ENCODE results near the gene AKAP1. TPM values are rescaled to one million over a fixed set of nuclear protein-coding genes. Genes with fewer than 3 reads are reported as not detected.

Gene AKAP1
- total RNA-seq, 2 experiments from 2014 or later = 30.0 to 33.6 TPM

DNA sequence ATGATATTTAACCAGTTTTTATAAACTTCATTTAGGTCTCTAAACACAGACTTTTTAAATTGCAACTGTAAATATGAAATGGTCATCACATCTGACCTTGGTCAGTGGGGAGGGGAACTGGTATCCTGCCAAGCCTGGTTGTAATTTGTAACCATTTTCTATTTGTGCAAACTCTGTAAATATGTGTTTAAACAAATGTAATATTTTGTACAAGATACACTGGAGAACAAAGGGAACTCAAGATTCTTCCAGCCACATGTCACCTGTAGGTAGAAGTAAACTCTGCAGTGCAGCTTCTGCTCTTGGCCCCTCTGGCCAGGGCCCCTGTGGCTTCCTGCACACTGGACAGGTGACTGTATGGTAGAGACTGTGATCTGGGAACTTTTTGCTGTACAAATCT lies 35.8 kb downstream of the AKAP1 start:
- no peaks in the 10 kb centered on the region for H3K27me3 Mint-ChIP-seq (ENCODE audit: low read depth)
- peaks cover 31% of the 10 kb centered on the region for H3K36me3 Mint-ChIP-seq (ENCODE audit: low read depth)
- POLR2A ChIA-PET = no interaction called here
- CTCF ChIA-PET = interaction anchor here (1.2 to 2.3 kb wide), 2 partner anchors 11 to 663 kb away, joined by 3 to 10 read pairs; no protein-coding TSS in a partner anchor
- H3K9me3 Mint-ChIP-seq (ENCODE audit: insufficient read depth) = no peaks in the 10 kb centered on the region
- H3K27ac Mint-ChIP-seq = no peak overlapping the region
- H3K4me1 Mint-ChIP-seq (ENCODE audit: low read depth) = no peaks in the 10 kb centered on the region
- no peak for ATAC-seq
- H3K4me3 Mint-ChIP-seq = no peak overlapping the region
- DNase-seq = no peak

DNA sequence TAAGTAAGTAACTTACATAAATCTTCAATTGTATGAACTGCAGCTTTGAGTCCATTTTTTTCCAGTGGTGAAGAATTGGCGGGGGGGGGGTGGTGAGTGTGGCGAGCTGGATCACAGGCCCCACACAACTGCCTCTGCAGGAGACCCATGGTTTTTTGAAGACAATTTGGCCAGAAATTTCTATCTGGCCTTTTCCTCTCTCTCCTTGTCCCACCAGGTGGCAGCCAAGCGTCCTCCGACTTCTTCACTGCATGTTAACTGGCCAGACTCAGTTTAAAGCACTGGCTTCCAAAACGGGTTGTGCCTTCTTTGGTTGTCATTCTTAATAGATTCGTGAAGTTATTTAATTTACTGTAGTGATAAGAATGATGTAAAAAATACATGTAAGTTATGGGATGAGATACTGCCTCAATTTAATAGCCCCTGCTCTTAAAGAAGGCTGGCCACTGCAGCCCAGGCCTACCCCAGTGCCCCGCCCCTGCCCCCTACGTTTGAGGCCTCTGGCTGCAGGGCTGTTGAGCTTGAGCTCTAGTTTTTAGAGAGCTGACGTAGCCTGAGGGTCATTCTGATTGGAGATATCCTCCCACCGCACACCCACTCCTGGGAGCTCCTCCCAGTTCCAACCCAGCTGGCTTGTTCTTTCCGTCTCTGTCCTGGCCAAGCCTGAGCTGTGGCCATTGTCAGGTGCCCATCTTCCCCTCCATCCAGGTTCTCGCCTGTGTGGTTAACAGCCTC lies 36.4 kb downstream of the AKAP1 start:
- Mint-ChIP-seq H3K27me3 (ENCODE audit: low read depth) (no peaks in the 10 kb centered on the region), H3K9me3 (ENCODE audit: insufficient read depth) (no peaks in the 10 kb centered on the region), H3K36me3 (ENCODE audit: low read depth) (peaks cover 25% of the 10 kb centered on the region), H3K4me3 (no peak overlapping the region), H3K4me1 (ENCODE audit: low read depth) (peaks cover 3% of the 10 kb centered on the region), H3K27ac (no peak overlapping the region)
- DNase-seq (peak; percentile 31), ATAC-seq (no peak)
- ChIA-PET CTCF (interaction anchor here (1.2 to 2.3 kb wide), 2 partner anchors 11 to 662 kb away, joined by 3 to 10 read pairs; no protein-coding TSS in a partner anchor), POLR2A (no interaction called here)

DNA sequence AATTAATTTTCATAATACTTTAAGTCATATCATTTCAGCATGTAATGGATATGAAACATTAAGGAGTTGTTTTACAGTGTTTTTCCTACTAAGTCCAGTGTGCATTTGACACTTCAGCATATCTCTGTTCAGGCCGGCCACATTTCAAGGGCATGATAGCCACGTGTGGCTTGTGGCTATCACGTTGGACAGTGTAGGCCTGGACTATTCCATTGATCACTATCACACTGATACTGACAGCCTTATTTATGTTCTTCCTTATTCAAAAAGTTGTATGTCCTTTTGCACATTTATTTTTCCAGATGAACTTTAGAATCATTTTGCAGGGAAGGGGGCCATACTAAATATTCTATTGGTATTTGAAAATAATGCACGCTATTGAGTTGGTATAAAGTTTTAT lies 39.0 kb downstream of the AKAP1 start:
- POLR2A ChIA-PET = no interaction called here
- Mint-ChIP-seq H3K4me3 (no peak overlapping the region), H3K27ac (no peak overlapping the region), H3K4me1 (ENCODE audit: low read depth) (peaks cover 7% of the 10 kb centered on the region), H3K9me3 (ENCODE audit: insufficient read depth) (no peaks in the 10 kb centered on the region), H3K36me3 (ENCODE audit: low read depth) (peaks cover 11% of the 10 kb centered on the region), H3K27me3 (ENCODE audit: low read depth) (no peaks in the 10 kb centered on the region)
- CTCF ChIA-PET = no interaction called here
- ATAC-seq = no peak
- DNase-seq = no peak

DNA sequence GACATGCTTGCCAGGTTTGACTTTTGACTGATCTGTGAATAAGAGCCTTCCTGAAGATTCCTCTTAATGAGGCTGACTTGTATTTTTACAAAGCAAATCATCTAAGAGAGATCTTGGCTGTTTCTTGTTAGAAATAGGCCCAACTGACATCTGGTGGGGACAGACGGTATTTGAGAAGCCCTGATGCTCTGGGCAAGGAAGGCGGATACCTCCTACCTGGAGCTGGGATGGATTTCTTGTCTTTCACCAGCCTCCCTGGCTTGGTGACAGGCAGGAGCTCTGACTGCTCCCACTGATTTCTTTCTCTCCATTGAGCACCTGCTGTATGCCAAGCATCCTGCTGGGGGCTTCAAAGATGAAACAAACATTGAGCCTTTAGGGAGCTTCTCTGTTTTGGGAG lies 40.4 kb downstream of the AKAP1 start:
- peaks cover 9% of the 10 kb centered on the region for H3K36me3 Mint-ChIP-seq (ENCODE audit: low read depth)
- no peak overlapping the region for H3K27ac Mint-ChIP-seq
- DNase-seq (no peak), ATAC-seq (no peak)
- H3K27me3 Mint-ChIP-seq (ENCODE audit: low read depth) = no peaks in the 10 kb centered on the region
- H3K4me3 Mint-ChIP-seq = no peak overlapping the region
- no peaks in the 10 kb centered on the region for H3K9me3 Mint-ChIP-seq (ENCODE audit: insufficient read depth)
- ChIA-PET CTCF (interaction anchor here (1.0 to 1.5 kb wide), 4 partner anchors 18 to 658 kb away, joined by 3 to 5 read pairs (median 4); no protein-coding TSS in a partner anchor), POLR2A (no interaction called here)
- H3K4me1 Mint-ChIP-seq (ENCODE audit: low read depth) = peaks cover 7% of the 10 kb centered on the region

DNA sequence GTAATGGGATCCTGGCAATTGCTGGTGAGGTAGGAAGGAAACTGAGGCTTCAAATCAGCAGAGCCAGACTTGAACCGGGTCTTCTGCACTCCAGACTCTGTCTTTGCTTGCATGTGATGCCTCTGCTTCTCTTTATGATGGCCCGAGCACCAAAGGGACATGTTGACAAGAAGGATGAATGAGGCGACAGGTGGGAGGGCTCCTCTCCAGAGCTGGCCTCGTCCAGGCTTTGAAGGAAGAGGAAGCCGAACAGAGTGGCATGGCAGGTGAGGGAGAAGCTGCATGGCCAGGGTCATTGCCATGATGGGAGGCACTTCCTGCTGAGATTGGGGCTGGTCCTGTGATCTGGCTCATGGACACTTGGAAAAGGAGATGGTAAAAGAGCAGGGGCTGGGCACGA lies 40.8 kb downstream of the AKAP1 start:
- no peak for ATAC-seq
- Mint-ChIP-seq H3K27me3 (ENCODE audit: low read depth) (no peaks in the 10 kb centered on the region), H3K36me3 (ENCODE audit: low read depth) (peaks cover 7% of the 10 kb centered on the region), H3K9me3 (ENCODE audit: insufficient read depth) (no peaks in the 10 kb centered on the region), H3K27ac (no peak overlapping the region), H3K4me1 (ENCODE audit: low read depth) (peaks cover 7% of the 10 kb centered on the region), H3K4me3 (no peak overlapping the region)
- ChIA-PET CTCF (interaction anchor here (1.0 to 1.5 kb wide), 4 partner anchors 19 to 658 kb away, joined by 3 to 5 read pairs (median 4); no protein-coding TSS in a partner anchor), POLR2A (no interaction called here)
- no peak for DNase-seq

DNA sequence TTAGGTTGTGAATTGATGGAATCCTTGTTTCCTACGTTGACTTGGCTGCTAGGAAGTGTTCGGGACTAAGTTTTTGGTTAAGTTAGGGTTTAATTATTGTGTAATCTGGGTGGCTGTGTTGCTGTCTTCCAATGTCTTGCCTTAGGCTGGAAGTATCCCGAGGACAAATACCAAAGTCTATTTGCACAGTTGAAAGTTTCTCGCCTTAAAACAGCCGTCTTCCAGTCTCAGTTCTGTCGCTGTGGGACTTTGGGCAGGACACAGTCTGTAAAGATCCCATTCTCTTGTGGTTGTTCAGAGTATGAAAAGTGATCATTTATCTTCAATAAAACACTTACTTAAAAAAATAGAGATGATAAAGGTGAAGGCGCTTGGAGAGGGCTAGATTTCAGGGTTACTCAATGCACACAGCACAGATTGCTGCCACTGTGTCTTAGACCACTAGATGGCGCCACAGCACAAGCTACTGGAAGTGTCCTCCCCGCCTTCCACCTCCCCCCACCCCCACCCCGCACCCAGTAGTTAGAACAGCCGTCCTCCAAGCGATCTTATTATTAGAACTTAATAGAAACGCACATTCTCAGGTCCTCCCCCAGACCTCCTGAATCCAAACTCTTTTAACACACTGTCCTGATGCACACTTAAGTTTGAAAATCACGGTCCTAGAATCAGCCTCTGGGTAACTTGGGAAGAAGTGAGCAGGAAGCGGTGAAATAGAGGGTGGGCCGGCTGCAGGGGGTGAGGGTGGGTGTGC lies 45.8 kb downstream of the AKAP1 start:
- ATAC-seq (peak; percentile 91), DNase-seq (peak; percentile 89)
- H3K36me3 Mint-ChIP-seq (ENCODE audit: low read depth) = no peaks in the 10 kb centered on the region
- ChIA-PET POLR2A (no interaction called here), CTCF (interaction anchor here (1.0 to 3.0 kb wide), 4 partner anchors 113 to 702 kb away, joined by 3 to 18 read pairs (median 11); no protein-coding TSS in a partner anchor)
- no peaks in the 10 kb centered on the region for H3K27me3 Mint-ChIP-seq (ENCODE audit: low read depth)
- H3K27ac Mint-ChIP-seq = no peak overlapping the region
- H3K4me3 Mint-ChIP-seq = peak overlapping the region; percentile 7
- peaks cover 7% of the 10 kb centered on the region for H3K4me1 Mint-ChIP-seq (ENCODE audit: low read depth)
- H3K9me3 Mint-ChIP-seq (ENCODE audit: insufficient read depth) = no peaks in the 10 kb centered on the region

DNA sequence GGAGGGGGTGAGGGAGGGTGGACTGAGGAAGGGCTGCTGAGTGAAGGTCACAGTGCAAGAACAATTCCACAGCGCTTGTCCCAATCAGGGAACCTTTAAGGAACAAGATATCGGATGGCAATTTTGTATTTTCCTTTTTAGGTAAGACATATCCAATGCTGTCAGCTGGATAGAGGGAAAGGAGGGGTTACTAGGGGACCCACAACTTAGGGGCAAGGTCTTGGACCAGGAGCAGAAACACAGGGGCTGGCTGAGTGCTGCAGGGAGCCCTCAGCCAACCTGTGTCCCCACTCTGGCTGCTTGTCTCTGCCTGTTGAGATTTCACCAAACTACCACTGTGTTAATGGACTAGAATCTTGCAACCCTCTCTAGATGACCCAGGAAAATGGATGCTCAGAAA lies 47.6 kb downstream of the AKAP1 start:
- no peak overlapping the region for H3K27ac Mint-ChIP-seq
- ChIA-PET CTCF (interaction anchor here (0.7 to 0.8 kb wide), 2 partner anchors 110 to 650 kb away, joined by 3 read pairs; no protein-coding TSS in a partner anchor), POLR2A (no interaction called here)
- H3K9me3 Mint-ChIP-seq (ENCODE audit: insufficient read depth) = no peaks in the 10 kb centered on the region
- H3K36me3 Mint-ChIP-seq (ENCODE audit: low read depth) = no peaks in the 10 kb centered on the region
- H3K4me1 Mint-ChIP-seq (ENCODE audit: low read depth) = peaks cover 2% of the 10 kb centered on the region
- peak; percentile 42 for ATAC-seq
- H3K27me3 Mint-ChIP-seq (ENCODE audit: low read depth) = peaks cover 5% of the 10 kb centered on the region
- no peak for DNase-seq
- H3K4me3 Mint-ChIP-seq = no peak overlapping the region

DNA sequence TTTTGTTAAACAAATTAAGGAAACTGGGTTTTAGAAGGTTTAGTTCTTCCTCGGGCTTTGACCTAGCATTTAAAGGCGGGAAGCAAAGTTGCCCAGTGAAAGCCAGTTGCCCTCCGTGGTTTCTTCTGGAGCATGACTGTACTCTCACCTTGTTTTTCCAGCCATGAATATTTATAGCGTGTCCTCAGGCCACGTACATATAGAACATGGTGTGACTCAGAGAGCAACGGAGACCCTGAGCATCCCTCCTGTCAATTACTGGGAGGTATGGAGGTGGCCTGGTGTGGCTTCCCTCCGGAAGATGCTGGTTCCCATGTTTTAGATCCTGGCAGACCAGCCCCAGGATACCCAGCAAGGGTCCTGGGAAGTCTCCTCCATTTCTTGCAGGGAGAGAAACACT lies 48.4 kb downstream of the AKAP1 start:
- Mint-ChIP-seq H3K27me3 (ENCODE audit: low read depth) (peaks cover 7% of the 10 kb centered on the region), H3K4me1 (ENCODE audit: low read depth) (peaks cover 2% of the 10 kb centered on the region), H3K9me3 (ENCODE audit: insufficient read depth) (no peaks in the 10 kb centered on the region), H3K4me3 (no peak overlapping the region), H3K36me3 (ENCODE audit: low read depth) (no peaks in the 10 kb centered on the region), H3K27ac (no peak overlapping the region)
- ChIA-PET CTCF (interaction anchor here (0.7 to 0.8 kb wide), 2 partner anchors 109 to 650 kb away, joined by 3 read pairs; no protein-coding TSS in a partner anchor), POLR2A (no interaction called here)
- ATAC-seq (no peak), DNase-seq (no peak)

DNA sequence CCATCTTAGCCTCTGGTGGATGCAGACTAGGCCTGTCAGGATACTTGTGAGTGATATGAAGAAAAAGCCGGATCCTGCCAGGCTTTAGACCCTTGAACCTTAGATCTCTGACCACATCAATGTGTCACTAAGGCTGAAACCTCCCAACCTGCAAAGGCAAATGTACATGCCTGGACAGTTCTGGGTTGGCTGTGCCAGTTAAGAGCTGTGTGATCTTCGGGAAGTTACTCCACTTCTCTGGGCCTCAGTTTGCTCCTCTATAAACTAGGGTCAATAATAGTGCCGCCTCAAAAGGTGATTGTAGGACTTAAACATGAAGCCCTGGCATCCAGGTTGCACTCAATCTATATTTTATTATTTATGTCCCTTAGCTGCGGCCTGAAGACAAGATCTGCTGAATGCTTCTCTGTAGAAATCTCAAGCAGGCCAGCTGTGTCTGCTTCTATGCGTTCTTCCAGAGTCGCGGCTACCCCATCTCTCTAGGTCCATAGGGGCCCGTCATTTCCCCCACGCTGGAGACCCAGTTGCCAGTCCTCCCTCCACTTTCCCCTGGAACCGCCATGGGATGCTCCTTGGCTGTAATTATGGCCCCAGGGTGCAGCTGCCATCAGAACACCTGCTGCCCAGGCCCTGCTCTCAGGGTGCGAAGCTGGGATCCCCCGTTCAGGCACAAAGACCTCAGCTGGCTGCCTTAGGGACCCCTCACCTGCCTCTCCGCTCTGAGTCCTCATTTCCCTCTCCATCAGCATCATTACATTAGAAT lies 50.2 kb downstream of the AKAP1 start:
- DNase-seq (no peak), ATAC-seq (no peak)
- ChIA-PET CTCF (interaction anchor here (1.2 to 1.9 kb wide), 3 partner anchors 108 to 648 kb away, joined by 4 to 6 read pairs (median 4); no protein-coding TSS in a partner anchor), POLR2A (no interaction called here)
- Mint-ChIP-seq H3K4me3 (no peak overlapping the region), H3K27ac (no peak overlapping the region), H3K27me3 (ENCODE audit: low read depth) (peaks cover 7% of the 10 kb centered on the region), H3K9me3 (ENCODE audit: insufficient read depth) (no peaks in the 10 kb centered on the region), H3K36me3 (ENCODE audit: low read depth) (no peaks in the 10 kb centered on the region), H3K4me1 (ENCODE audit: low read depth) (peaks cover 4% of the 10 kb centered on the region)

DNA sequence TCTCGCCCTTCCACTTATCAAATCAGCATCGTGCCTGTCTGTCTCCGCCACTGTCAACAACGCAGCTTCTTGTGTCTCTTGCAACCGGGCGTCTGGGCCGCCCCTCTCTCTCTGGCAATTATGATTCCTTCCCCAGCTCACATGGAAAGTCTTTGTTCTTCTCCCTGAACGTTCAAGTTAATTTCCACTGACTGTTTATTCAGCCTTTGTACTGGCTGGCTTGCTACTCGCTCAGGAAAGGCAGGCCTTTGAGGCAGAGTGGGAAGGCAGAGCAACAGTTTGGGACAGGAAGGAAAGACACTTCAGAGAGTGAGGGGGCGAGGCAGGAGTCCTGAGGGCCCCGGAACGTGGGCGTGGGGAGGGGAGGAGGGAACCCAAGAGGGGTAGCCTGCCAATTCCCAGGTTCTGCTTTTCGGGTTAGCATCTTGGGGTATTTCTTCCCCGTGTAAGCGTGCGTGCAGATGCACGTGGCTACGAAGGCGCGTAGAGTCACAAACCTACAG lies 50.8 kb downstream of the AKAP1 start:
- no peak for DNase-seq
- no peak for ATAC-seq
- Mint-ChIP-seq H3K27me3 (ENCODE audit: low read depth) (peaks cover 7% of the 10 kb centered on the region), H3K36me3 (ENCODE audit: low read depth) (no peaks in the 10 kb centered on the region), H3K9me3 (ENCODE audit: insufficient read depth) (no peaks in the 10 kb centered on the region), H3K27ac (no peak overlapping the region), H3K4me1 (ENCODE audit: low read depth) (peaks cover 4% of the 10 kb centered on the region), H3K4me3 (no peak overlapping the region)
- ChIA-PET CTCF (interaction anchor here (1.2 to 1.9 kb wide), 3 partner anchors 107 to 648 kb away, joined by 4 to 6 read pairs (median 4); no protein-coding TSS in a partner anchor), POLR2A (no interaction called here)

DNA sequence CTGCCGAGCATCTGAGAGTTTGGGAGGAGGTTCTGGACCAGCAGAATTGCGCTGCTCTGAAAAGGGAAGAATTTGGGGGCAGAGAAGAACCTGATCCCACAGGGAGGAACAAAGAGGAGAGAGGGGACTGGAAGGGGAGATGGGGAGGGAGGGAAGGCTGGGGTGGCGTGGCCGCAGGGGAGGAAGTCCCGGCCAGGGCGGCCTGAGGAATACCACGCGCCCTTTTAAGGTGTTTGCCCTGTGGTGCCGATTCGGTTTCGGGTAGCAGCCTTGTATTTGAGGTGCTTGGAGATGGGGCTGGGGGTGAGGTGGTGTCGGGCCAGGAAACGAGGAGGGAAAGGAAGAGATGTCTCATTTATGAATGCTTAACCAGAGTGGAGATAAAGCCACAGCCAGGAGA lies 51.3 kb downstream of the AKAP1 start:
- POLR2A ChIA-PET = no interaction called here
- Mint-ChIP-seq H3K9me3 (ENCODE audit: insufficient read depth) (no peaks in the 10 kb centered on the region), H3K4me1 (ENCODE audit: low read depth) (peaks cover 4% of the 10 kb centered on the region), H3K27me3 (ENCODE audit: low read depth) (peaks cover 7% of the 10 kb centered on the region), H3K27ac (no peak overlapping the region), H3K4me3 (no peak overlapping the region), H3K36me3 (ENCODE audit: low read depth) (no peaks in the 10 kb centered on the region)
- DNase-seq (no peak), ATAC-seq (no peak)
- CTCF ChIA-PET = interaction anchor here (1.2 to 1.9 kb wide), 3 partner anchors 107 to 647 kb away, joined by 4 to 6 read pairs (median 4); no protein-coding TSS in a partner anchor
